Activated naive CD8-positive, alpha-beta T cell treated with anti-CD3 and anti-CD28 coated beads, Interleukin-2, amount 50 U/mL, for 16 hours (primary cell): ENCODE results near the gene HDAC4.

Source experiments
- DNase-seq: peaks from one replicate; pipeline ENCODE4 v3.0.0-alpha.2; 2020; ENCODE audit warnings: low read depth, low spot score

HDAC4 gene

DNA sequence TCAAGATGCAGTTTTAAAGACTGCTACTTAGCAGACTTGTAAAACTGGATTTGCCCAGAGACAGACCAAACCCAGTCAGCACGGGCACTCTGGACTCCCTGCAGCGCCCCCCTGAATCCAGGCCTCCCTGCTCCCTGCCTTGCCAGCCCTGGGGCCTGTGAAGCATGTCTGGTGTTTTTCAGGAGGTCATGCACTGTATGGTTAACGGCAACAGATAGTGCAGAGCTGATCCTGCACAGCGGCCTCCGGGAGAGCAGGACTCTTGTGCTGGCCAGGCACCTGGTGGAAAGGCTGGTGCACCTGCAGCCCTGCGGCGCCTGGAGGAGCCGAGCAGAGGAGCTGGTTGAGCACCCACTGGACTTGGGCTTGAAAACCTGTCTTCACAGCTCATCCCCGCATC is 30.4 kb downstream of the HDAC4 start:
- DNase-seq, result no peak

DNA sequence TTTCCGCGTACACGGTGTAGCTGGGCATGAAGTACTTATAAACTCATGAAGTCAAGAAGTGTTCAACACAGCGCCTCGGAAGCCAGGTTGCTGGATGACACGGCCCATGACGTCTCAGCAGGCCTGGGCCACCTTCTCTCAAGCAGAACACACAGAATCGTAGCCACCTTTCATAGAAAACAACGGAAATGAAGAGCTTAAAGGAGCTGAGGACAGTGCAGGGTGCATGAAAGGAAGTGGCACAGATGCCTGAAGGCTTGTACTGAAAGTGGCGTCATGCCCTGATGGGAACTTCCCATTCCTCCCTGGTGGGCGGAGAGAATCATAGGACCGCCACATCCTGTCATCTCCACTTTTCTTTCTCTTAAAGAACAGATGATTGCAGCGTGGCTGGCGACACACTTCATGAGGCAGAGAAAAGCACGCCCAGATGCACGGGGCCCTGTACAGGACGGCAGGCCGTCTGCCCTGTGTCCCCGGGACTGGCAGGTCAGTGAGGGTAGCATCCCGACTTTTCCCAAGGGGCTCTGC is 31.1 kb downstream of the HDAC4 start:
- peak; percentile 48 for DNase-seq

DNA sequence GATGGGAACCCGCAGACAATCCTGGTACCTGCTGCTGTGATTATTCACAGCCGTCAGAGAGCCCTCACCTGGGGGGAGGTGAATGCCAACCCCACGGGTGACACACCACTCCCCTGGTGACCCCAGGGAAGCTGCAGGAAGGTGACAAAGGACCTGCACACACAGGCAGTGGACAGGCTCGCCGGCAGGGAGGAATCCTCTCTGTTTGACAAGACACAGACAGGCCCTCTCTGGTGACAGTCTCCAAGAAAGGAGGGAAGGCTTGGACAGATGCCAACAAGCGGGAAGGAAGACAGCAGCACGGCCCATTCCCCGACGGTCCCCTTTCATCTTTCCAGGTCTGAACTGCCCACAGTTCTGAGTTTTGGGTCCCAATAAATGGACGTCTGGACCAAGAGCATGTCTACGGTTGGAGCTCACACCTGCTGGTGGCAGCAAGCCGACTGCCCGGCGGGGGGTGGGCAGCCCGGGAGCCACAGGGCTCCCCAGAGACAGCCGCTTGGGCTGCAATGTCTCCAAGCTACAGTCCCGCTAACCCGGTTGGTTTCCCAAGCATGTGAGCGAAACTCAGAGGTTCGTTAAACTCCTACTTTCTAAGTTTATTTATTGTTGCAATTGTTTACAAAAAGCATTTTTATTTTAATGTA is 31.8 kb downstream of the HDAC4 start:
- DNase-seq, result no peak

DNA sequence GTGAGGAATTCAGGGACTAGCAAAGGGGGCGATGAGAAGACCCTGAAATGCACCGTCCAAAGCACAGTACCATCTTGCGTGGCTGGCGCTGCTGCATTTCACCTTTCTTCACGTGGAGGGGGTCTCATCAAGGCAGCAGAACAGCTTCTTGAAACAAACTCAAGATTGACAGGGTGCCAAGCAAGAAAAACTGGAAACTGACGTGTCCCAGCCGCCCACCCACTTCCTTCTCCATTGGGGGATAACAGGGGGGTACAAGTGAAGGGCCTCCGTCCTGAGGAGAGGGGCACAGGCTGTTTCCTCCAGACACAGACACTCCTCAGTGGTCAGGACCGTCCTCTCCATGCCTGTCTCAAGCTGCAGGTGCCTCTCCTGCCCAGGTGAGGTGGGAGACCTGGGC is 32.5 kb downstream of the HDAC4 start:
- no peak for DNase-seq

DNA sequence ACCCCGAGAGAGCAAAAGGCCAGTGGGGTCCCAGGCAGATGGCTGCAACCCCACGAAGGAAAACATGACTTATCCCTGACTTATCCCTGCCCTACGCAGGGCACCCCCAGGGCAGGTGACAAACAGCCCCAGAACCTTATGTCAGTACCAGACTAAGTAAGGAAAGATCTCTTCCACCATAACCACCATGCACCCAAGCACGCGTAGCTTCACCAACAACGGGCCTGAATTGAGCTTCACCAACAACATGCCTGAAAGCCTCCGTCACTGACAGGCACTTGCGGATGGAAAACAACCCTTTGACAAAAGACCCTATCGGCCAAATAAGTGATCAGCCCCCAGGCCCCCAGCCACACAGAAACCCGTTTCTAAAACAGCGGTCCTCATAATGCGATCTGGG is 34.1 kb downstream of the HDAC4 start:
- DNase-seq, result no peak

DNA sequence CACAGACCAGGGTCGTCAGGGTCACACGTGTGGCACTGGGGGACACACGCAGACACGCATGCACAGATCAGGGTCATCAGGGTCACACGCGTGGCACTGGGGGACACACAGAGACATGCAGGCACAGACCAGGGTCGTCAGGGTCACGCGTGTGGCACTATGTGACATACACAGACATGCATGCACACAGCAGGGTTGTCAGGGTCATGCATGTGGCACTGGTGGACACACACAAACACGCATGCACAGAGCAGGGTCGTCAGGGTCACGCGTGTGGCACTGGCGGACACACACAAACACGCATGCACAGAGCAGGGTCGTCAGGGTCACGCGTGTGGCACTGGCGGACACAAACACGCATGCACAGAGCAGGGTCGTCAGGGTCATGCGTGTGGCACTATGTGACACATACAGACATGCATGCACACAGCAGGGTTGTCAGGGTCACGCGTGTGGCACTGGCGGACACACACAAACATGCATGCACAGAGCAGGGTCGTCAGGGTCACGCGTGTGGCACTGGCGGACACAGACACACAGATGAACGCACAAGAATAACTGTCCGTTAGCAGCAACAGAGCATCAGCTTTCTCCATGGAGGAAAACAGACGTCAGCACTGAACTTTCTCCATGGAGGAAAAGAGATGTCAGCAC is 34.9 kb downstream of the HDAC4 start:
- DNase-seq, result no peak

DNA sequence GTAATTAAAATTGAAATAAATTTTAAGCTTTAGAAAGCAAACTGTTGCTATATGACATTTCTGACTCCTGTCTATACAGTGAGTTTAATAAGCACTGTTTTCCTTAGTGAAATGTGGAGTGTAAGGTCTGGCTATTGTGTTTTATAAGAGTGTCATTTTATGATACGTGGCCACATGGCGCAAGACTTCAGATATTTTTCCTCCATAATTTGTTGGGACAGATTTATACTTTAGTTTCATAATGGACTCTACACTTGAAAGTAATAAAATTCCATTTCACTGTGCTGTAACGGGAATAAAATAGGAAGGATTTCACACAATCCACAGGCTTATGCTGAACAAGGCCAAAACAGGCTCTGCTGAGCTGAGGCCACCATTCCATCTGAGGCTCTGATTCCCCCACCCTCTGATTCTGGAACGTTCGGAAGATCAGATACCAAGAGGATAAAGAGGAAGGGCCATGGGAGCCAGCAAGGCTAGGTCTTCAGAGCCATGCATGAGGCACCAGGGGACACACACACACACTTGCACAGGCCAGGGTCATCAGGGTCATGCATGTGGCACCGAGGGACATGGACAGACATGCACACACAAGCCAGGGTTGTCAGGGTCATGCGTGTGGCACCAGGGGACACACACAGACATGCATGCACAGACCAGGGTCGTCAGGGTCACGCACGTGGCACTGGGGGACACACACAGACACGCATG is 35.6 kb downstream of the HDAC4 start:
- no peak for DNase-seq

DNA sequence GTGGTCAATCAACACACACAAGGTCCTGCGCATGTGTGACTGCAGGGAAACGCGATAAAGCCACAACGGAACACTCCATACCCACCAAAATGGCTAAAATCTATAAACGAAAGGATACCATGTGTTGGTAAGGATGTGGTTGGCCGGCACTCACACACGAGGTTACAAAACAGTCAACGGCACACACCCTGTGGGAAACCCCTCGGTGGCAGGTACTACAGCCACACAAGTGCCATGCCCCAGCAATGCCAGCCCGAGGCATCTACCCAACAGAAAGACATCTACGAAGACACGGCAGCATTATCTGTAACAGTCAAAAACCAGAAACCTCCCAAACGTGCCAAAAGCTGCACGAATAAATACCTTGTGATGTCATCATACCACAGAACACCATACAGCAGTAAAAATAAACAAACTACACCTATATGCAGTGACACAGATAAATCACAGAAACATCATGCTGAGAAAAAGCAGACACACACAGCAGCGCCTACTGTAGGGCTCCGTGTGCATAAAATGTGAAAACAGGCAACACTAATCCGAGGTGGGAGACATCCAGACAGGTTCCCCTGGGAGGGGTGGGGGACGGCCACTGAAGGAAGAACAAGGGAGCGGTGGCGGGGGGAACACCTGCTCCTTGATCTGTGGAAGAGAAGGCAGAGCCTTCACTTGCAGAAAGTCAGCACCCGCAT is 36.7 kb downstream of the HDAC4 start:
- no peak for DNase-seq

DNA sequence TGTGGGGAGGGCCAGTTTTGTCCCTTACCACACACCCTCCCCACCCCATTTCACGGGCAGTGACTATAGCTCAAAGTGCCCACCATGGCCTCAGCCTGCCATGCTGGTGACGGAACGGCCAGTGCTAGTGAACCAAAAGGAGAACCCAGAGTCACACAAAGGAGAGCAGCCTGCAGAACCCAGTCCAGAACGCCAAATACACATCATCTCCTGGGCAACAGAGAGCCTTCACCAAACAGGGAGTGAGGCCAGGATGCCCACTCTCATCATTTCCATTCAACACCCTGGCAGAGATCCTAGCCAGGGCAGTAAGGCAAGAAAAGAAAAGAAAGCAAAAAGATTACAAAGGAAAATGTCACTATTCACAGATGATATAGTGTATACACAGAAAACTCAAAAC is 38.3 kb downstream of the HDAC4 start:
- DNase-seq, result no peak

DNA sequence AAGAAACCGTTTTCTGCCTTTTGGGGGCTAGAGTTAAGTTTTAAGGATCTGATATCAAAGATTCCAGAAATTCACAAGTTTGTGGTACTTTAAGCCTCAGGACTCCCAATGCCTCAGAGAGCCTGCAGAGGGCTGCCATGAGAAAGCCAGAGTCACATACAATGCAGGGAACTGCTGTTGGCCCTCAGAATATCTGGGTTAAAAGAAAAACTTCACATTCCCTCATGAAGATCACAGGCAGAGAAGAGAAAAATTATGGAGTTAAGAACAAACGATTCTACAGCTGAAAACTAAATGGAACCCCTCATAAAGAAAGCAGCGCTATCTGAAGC is 39.5 kb downstream of the HDAC4 start:
- DNase-seq, result no peak

DNA sequence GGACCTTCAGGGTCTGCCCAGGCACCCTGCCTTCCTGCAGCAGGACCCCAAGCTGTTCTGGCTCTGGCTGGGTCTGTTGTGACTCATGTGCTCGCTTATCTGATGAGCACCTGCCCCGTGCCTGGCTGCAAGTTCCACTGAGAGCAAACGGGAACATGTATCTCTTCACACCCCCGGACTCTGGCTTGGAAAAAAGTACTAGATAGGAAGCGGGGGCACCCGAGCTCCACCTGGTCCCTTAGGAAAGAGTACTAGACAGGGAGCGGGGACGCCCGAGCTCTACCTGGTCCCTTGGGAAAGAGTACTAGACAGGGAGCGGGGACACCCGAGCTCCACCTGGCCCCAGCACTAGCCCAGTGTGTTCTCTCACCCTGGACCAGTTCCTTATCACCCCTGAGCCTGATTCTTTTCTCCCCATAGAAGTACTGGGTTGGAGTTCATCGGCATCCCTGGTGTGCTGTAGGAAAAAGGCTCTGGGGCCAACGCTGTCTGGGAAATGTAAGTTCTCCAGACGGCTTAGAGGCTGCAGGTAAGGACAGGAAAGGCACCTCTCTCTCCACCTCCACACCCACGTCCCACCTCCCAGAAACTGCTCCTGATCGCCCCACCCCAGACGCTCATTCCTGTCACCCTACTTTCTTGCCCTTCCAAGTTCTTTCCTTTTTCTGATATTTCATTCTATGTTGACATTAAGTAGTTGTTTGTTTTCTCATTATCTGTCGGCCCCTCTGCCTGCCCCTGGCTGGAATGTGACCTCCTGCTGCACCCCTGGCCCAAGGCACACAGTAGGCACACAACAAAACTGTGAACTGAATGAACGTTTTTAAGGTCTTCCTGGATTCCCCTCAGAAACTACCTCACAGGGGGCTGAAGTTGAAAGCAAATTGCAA is 40.2 kb downstream of the HDAC4 start:
- DNase-seq, result no peak

DNA sequence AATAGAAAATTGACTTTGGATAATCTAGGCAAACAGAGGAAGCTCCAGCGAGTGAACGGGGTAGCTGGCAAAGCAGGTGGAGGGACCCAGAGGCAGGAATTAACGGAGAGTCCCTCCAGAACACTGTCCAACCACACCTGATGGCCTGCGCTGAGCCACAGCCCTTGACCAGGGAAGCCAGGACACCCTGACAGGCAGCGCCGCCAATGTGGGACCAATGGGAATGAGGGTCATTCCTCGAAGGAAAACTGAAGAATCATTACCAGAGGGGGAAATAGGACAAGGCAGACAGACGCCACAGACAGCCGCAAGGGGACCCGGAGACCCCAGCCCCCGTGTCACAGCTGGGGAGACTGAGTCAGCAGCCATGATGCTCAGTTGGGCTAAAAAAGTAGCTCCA is 40.8 kb downstream of the HDAC4 start:
- no peak for DNase-seq

DNA sequence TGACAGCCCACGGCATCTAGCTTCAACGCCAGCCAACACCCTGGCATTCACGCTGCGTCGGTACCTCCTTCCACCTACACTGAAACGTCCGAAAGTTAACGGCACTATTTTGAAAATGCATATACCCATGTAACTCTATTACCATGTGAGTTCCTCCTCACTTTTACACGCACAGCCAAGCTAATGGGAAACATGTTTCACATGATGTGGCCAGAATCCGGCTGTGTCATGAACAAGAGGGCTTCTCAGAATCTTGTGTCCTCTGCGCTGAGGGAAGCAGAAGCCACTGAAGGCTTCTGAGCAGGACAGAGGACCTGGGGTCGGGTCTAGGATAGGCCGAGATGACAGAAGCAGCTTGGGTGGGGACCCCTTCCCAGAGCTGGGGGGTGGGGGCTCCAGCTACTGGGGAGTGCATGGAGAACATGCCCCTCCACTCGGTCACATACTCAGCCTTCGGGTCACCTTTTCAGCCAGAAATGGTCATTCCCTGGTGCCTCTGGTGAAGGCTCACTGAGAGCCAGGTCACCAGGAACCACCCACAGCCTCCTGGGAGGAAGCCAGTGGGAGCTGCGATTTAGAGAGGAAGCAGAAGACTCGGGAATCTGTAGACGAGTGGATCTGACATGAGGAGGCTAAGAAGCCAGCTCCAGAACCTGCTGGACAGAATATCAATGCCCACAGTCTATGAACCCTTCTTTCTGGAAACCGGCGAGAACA is 41.5 kb downstream of the HDAC4 start:
- DNase-seq, result no peak

DNA sequence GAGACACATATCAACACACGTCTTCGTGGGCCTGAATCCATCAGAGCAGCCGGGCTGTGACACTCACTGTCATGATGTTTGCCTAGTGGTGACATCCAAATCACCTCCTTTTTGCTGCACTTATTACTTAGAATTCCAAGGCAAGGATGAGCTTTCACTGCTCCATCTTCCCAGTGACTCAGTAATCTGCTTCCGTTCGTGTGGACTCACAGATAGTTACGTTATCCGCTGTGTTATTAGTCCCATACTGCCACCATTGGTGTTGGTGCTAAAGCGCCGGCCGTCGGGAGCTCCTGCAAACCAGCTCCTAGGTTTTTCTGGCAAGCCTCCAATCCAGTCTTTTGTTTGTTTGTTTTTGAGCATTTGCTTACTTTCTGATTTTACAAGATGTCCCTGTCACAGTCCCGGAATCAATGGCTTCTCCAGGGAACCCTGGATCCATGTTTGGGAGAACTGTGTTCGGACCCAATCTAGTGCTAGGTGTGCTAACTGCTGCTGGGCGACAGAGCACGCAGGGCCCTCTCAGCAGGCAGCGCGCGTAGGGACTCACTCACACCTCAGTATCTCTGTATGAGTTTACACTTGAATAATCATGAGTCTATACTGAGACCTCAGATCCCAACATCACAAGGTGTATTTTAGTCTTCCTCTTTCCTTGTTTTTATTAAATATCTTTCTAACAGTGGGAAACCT is 42.6 kb downstream of the HDAC4 start:
- no peak for DNase-seq

DNA sequence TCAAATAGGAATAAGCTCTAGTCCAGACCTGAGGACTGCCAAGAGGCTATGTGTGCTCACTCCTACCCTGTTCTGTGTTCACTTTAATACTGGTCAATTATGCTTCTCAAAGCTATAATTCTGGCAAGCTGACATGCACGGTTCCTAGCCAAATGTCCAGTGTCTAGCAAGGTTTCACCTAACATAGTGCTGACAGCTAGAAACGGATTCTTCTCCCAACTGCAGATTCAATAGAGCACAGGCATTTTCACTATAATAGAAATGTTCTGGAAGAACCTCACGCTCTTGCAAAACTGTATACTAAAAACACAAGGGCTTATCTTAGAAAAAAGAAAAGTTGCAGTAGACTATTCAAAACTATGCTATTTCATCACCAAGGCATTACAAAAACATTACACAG is 45.1 kb downstream of the HDAC4 start:
- no peak for DNase-seq

DNA sequence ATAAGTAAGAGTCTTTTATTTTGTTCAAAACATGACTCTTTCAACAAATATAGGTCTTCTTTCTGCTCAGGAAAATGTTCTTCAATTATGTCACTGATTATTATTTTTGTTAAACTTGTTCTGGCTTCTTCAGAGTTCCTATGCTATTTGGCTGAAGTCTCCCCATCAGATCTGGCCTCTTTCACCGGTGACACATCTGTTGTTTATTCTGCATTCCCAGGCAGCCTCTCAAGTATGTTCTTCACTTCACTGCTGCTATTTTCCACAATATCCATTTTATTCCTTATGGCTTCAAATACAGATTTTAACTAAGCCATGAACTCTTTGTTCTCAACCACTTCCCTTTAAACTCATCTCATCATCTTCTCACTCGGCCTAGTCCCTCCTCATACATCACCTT is 45.7 kb downstream of the HDAC4 start:
- DNase-seq, result no peak

DNA sequence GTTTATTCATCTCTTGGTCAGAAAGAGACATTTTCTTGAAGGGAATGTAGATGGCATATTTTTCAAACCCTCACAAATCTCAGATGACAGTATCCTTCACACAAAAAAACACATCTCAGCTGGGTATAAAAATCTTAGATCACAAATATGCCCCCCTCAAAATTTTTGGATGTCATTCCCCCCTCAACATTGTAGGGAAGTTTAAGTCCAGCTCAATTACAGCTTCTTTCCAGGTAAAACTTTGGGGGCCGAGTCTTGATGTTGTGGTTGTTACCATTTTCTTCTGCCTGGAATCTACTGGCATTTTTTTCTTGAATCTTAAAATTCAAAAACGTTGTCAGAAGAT is 46.1 kb downstream of the HDAC4 start:
- DNase-seq, result no peak

DNA sequence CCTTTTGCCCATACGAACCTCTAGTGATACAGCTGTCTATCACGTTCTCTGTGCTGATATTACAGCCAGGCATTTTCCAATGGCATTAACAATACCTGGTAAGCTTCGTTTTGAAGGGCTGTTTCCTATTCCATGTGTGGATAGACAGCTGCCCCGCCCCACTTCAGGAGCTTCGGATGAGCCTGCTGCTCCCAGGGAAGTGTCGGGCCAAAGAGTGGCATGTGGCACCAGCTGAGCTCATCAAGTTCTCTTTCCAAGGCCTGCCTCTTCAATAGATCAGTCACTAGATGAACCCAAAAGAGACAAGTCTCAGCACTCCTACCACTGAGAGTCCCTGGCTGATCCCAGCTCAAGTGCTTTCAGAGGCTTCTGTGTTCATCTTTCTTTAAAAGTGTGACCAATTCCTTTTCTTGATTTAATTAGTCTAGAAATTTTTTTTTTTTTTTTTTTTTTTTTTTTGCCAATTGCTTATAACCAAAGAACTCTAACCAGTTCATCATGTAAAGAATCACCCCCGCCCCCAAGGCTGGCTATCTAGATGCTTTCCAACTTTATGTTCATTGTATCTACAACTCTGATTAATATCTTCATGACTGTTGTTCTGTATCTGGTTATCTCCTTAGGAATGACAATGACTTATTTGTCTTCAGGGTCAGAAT is 46.6 kb downstream of the HDAC4 start:
- DNase-seq, result no peak

DNA sequence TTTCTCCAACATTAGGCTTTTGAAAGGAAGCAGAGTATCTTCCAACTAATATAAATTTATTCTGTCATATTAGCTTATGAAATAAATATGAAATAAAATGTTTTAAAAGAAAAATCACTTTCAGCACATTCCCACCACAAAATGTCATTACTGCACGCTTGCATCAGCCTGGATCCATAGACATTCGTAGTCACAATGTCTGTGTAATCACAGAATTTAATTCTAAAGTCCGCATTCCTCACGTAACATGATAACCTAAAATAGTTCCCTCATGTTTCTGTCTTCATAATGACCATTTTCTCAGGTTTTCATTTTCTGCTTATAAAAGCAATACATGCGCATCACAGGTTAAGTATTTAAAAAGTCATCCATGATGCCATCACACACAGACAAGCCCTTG is 47.1 kb downstream of the HDAC4 start:
- no peak for DNase-seq

DNA sequence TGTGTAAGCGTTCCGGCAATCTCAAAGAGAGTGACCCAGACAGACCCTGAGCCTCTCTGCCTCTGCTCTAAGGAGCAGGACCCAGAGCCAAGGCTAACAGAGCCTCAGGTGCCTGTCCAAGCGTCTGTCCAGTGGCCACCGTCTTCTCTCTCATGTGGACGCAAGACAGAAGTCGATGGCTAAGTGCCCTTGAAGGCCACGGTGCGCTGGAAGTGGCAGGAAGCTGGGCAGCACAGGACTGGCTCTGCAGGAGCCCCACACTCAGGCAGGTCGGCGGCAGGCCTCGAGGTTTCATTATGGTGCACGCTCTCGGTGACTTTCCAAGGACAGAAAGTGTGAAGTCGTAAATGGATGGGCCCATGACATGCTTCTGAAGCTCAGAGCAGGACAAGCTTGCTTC is 49.1 kb downstream of the HDAC4 start:
- no peak for DNase-seq
